Measurements from ENCODE around the gene MSANTD1.

The MSANTD1 gene

DNA sequence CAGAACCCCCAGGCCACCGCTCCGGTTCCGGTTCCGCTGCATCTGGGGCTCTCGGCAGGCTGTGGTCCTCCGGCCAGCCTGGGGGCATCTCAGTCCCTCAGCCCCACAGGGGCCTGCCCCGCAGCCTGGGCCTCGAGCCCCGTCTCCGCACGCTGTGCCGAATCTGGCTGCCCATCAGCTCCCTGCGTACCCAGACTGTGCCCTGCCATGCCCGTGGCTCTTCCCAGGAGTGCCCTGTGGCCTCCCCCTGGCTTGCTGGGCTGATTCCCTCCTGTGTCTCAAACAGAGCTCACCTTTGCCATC is 830 bp upstream of the MSANTD1 start:
- no peak for FAIRE-seq

DNA sequence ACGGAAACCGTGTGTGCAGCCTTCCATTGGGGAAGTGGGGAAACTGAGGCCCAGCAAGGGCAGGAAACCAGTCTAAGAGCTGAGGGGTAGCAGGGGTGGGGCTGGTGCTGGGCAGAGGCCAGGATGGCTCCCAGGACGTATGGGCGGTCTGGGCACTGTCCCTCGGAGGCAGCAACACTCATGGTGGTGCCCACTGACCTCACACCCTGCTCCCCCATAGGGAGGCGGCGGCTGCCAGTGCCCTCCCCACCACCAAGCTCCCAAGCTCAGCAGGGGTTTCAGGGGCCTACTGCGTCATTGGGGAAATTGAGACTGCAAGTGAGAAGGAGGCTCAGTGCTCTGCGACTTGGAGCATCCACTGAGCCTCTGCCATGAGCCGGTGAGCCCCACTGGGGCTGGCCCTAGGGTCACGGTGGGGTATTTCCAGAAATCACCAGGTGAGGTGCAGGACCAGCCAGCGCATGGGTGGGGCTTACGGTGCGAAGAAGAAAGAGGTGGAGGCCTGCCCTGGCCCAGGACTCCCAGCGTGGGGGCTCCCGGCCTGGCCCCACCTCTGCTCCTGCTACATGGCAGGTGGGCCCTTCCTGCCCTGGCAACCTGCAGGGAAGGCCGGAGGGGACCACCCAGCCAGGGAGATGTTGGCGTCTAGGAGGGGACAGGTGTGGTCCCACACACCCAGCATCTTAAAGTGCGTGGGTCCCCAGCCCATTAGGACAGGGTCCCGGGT is 915 bp downstream of the MSANTD1 start:
- TF ChIP-seq, protein P1, sequence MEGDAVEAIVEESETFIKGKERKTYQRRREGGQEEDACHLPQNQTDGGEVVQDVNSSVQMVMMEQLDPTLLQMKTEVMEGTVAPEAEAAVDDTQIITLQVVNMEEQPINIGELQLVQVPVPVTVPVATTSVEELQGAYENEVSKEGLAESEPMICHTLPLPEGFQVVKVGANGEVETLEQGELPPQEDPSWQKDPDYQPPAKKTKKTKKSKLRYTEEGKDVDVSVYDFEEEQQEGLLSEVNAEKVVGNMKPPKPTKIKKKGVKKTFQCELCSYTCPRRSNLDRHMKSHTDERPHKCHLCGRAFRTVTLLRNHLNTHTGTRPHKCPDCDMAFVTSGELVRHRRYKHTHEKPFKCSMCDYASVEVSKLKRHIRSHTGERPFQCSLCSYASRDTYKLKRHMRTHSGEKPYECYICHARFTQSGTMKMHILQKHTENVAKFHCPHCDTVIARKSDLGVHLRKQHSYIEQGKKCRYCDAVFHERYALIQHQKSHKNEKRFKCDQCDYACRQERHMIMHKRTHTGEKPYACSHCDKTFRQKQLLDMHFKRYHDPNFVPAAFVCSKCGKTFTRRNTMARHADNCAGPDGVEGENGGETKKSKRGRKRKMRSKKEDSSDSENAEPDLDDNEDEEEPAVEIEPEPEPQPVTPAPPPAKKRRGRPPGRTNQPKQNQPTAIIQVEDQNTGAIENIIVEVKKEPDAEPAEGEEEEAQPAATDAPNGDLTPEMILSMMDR (IDR thresholded peaks at IDR 0.05; ENCODE audit: insufficient read depth, missing control alignments) = no peak
- no peak for FAIRE-seq
- DNase-seq (ENCODE audit: insufficient read length, low spot score) = no peak

More for the DNA sequence above, 830 bp upstream of the MSANTD1 start:
- no peak for DNase-seq (ENCODE audit: insufficient read length, low spot score)
- TF ChIP-seq, protein P1 (IDR thresholded peaks at IDR 0.05; ENCODE audit: insufficient read depth, missing control alignments) = no peak

DNA sequence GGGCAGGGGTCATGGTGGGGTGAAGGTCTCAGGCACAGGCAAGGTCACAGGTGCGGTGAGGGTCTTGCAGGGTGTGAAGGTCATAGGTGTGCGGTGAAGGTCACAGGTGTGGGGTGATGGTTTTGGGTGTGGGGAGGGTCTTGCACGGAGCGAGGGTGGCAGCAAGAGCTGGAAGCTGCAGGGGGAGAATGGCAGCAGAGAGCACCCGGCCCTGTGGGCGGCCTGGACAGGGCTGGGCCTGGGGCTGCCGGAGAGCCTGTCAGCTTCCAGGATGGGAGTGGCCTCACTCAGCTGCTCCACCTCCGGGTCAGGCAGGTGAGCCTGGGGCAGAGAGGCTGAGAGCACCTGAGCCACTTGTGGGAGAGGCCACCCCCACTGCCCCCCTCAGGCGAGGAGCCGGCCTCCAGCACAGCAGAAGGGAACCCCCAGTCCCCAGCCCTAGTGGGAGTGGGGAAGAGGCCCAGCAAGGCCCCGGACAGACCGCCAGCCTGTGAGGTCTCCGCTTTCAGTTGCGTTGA is 1.5 kb downstream of the MSANTD1 start:
- no peak for FAIRE-seq
- DNase-seq (ENCODE audit: insufficient read length, low spot score) = no peak
- TF ChIP-seq, protein P1 (IDR thresholded peaks at IDR 0.05; ENCODE audit: insufficient read depth, missing control alignments) = no peak

DNA sequence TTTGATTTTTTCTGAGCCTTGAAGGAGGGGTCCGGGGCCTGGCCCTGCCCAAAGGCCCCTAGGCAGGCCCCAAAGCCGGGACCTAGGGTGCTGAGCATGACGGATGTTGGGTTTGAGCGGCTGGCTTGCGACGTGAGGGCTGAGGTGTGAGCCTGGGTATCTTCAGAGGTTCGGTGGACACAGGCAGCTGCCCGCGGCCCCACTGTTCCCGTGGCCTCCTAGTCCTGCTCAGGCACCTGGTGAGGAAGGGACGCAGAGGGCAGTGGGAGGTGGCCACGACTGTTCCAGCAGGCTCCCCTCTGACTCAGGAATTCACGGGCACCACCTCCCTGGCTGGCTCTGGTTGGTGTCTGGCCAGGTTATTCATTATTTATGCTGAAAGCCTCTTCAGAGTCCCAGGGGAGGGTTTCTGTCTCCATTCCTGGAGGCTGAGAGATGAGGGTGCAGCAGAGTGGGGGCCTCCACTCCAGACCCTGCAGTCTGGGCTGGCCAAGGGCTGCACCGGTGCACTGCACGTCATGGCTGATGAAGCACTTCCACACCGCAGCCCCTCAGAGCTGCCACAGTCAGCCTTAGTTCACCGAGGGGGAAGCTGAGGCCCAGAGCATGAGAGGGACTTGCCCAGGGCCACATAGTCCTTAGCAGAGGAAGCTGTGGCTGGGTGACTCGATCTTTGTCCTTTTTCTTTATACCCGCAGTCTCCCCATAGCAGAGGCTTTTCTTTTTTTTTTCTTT is 2.2 kb downstream of the MSANTD1 start:
- no peak for DNase-seq (ENCODE audit: insufficient read length, low spot score)

DNA sequence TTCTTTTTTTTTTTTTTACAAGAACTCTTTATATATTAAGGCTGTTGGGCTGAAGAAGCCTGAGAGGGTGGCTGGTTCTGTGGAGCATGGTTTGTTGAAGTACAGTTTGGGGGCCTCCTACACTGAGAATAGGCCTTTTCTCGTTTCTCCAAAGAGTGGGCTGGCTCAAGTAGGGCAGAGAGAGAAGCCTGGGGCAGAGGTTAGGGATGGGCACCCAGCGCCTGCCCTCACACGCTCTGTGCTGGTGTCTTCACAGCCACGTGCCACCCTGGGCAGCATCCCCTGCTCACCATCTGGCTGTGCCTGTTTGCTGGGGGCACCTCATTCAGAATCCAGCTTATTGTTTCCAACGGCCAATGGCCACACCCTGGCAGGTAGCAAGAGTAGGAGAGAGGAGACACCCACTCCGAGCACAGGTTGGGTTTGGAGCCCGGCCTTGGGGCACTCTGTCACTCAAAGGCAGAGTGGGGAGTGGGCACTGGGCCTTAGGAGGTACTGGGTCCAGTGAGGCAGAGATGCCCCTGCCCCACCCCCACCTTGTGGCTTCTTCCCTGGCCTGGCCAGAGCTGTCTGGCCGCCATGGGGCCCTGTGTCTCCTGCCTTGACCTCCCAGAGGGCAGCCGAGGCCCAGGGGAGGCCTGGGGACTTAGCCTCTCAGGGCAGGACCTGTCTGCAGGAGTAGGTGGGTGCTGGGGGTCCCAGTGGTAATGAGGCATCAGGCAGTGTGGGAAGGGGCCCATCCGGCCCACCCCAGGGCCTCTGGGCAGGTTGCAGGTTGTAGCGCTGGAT is 2.9 kb downstream of the MSANTD1 start:
- TF ChIP-seq, protein P1 (IDR thresholded peaks at IDR 0.05; ENCODE audit: insufficient read depth, missing control alignments) = no peak
- DNase-seq (ENCODE audit: insufficient read length, low spot score) (no peak), FAIRE-seq (no peak)

More for the DNA sequence above, 2.2 kb downstream of the MSANTD1 start:
- no peak for FAIRE-seq
- TF ChIP-seq, protein P1 (IDR thresholded peaks at IDR 0.05; ENCODE audit: insufficient read depth, missing control alignments) = no peak

DNA sequence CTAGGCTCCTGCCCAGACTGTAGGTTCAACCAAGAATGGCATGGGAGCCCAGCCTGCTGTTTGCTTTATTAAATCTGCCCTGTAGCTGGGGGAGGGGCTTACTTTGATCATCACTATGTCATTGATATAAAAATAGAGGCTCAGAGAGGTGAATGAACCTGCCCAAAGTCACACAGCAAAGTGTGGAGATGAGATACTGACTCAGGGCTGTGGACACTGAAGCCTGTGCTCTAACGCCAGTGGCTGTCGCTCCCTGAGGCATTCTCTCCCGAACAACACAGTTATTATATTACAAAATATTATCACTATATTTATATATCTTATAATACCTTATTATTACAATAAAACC is 3.5 kb downstream of the MSANTD1 start:
- no peak for DNase-seq (ENCODE audit: insufficient read length, low spot score)
- FAIRE-seq = no peak
- TF ChIP-seq, protein P1 (IDR thresholded peaks at IDR 0.05; ENCODE audit: insufficient read depth, missing control alignments) = no peak
